NCI-H1436 treated with DMSO at 0.1 percent for 48 hours (cell line): ENCODE data around the gene CAMK2B.

Experiments used
- DNase-seq: peaks from one replicate; lab custom pipeline; 2025; lab: John Stamatoyannopoulos, UW

CAMK2B gene

GRCh38 chr7:44308596-44309270 lies 16.7 kb downstream of the CAMK2B start:
- DNase-seq: no peak

- DNase-seq: no peak
Measured at GRCh38 chr7:44307905-44308595, 17.3 kb downstream of the CAMK2B start.

GRCh38 chr7:44307301-44307900 lies 18.0 kb downstream of the CAMK2B start:
- DNase-seq: no peak

- DNase-seq: no peak
Measured at GRCh38 chr7:44306606-44307005, 18.8 kb downstream of the CAMK2B start.

- DNase-seq: no peak
Measured at GRCh38 chr7:44305564-44306507, 19.6 kb downstream of the CAMK2B start.

GRCh38 chr7:44294325-44295069 lies 30.9 kb downstream of the CAMK2B start:
- no peak for DNase-seq

GRCh38 chr7:44293561-44294324 lies 31.7 kb downstream of the CAMK2B start:
- no peak for DNase-seq

- no peak for DNase-seq
Measured at GRCh38 chr7:44292876-44293560, 32.4 kb downstream of the CAMK2B start.

- no peak for DNase-seq
Measured at GRCh38 chr7:44292420-44292817, 33.0 kb downstream of the CAMK2B start.

GRCh38 chr7:44291733-44292419 lies 33.5 kb downstream of the CAMK2B start:
- DNase-seq: no peak

- no peak for DNase-seq
Measured at GRCh38 chr7:44291066-44291732, 34.2 kb downstream of the CAMK2B start.

- DNase-seq: no peak
Measured at GRCh38 chr7:44290252-44290620, 35.2 kb downstream of the CAMK2B start.

GRCh38 chr7:44289341-44290251 lies 35.8 kb downstream of the CAMK2B start:
- DNase-seq: no peak

GRCh38 chr7:44288811-44289340 lies 36.5 kb downstream of the CAMK2B start:
- no peak for DNase-seq

- no peak for DNase-seq
Measured at GRCh38 chr7:44288381-44288685, 37.1 kb downstream of the CAMK2B start.

GRCh38 chr7:44287488-44288380 lies 37.7 kb downstream of the CAMK2B start:
- DNase-seq: no peak
